SK-N-SH (cell line): ENCODE data around the gene TBCD. TPM values are rescaled to one million over a fixed set of nuclear protein-coding genes. Genes with fewer than 3 reads are reported as not detected.

ENCODE experiments used
- CTCF ChIA-PET: fragments of 300-600, 350-600 bp; formaldehyde crosslinking; extraction: SDS; loops from one replicate; lab custom pipeline; 2021; lab: Yijun Ruan, JAX
- POLR2A ChIA-PET: fragments of 350-600 bp; sonication (Branson Sonifier 250); formaldehyde crosslinking; extraction: SDS; loops from one replicate; lab custom pipeline; 2020; ENCODE audit warnings: antibody characterized with exemption, inconsistent platforms; lab: Yijun Ruan, JAX
- DNase-seq: peaks from one replicate; pipeline ENCODE4 v3.0.0; 2012
- H2AFZ ChIP-seq: fragments of 200-600 bp; sonication (generic); 2 replicates; pipeline ENCODE4 v1.8.1; 2016; ENCODE audit warnings: antibody characterized with exemption, mild to moderate bottlenecking, low read depth
- H3F3A ChIP-seq: fragments of 200-600 bp; sonication (generic); replicated peaks from 2 replicates; pipeline ENCODE3; 2016; ENCODE audit warnings: antibody characterized with exemption, mild to moderate bottlenecking; ENCODE audit not compliant: insufficient read depth
- H3K27ac ChIP-seq, 2 experiments: fragments of 200-500 bp in 1 of 2; fragments of 200-600 bp in 1 of 2; sonication (Bioruptor generic) in 1 of 2; sonication (generic), shearing (Covaris generic) in 1 of 2; 2 replicates each; pipeline versions ENCODE4 v1.5.1 to v1.6.1; 2014 to 2016; ENCODE audit warnings: low read depth in 2 of 2, inconsistent platforms in 1 of 2, low read length in 1 of 2, mild to moderate bottlenecking in 1 of 2, mixed read lengths in 1 of 2
- H3K27me3 ChIP-seq: fragments of 200-600 bp; sonication (generic), shearing (Covaris generic); 2 replicates; pipeline ENCODE4 v1.6.1; 2016; ENCODE audit warnings: mixed run types; ENCODE audit not compliant: insufficient read depth
- H3K36me3 ChIP-seq, 2 experiments: fragments of 200-500 bp in 1 of 2; fragments of 200-600 bp in 1 of 2; sonication (Bioruptor generic) in 1 of 2; sonication (generic) in 1 of 2; replicated peaks in 1 of 2; 2 replicates each; pipeline versions ENCODE3 to v1.5.1; 2014 to 2016; ENCODE audit warnings: low read length in 1 of 2, mild to moderate bottlenecking in 1 of 2; ENCODE audit not compliant: insufficient read depth in 2 of 2, control insufficient read depth in 1 of 2
- H3K4me1 ChIP-seq, 2 experiments: fragments of 200-500 bp in 1 of 2; fragments of 200-600 bp in 1 of 2; sonication (Bioruptor generic) in 1 of 2; sonication (generic), shearing (Covaris generic) in 1 of 2; 2 replicates each; pipeline versions ENCODE4 v1.5.1 to v1.6.1; 2014 to 2016; ENCODE audit warnings: low read depth in 1 of 2, low read length in 1 of 2, mixed run types in 1 of 2; ENCODE audit not compliant: insufficient read depth in 2 of 2, control insufficient read depth in 1 of 2
- H3K4me2 ChIP-seq: fragments of 200-600 bp; sonication (generic), shearing (Covaris generic); 2 replicates; pipeline ENCODE4 v1.6.1; 2017; ENCODE audit warnings: mixed run types
- H3K4me3 ChIP-seq, 2 experiments: fragments of 200-500 bp in 1 of 2; fragments of 200-600 bp in 1 of 2; sonication (Bioruptor generic) in 1 of 2; sonication (generic), shearing (Covaris generic) in 1 of 2; 2 replicates each; pipeline versions ENCODE4 v1.5.1 to v1.8.1; 2014 to 2016; ENCODE audit warnings: low read depth in 2 of 2, inconsistent platforms in 1 of 2, low read length in 1 of 2, mild to moderate bottlenecking in 1 of 2, mixed read lengths in 1 of 2, moderate library complexity in 1 of 2
- H3K79me2 ChIP-seq: fragments of 200-600 bp; sonication (generic); 2 replicates; pipeline ENCODE4 v1.8.1; 2017; ENCODE audit warnings: mild to moderate bottlenecking; ENCODE audit not compliant: insufficient read depth
- H3K9ac ChIP-seq: fragments of 200-600 bp; sonication (generic); 2 replicates; pipeline ENCODE4 v1.6.1; 2017; ENCODE audit warnings: mixed run types
- H3K9me2 ChIP-seq: fragments of 200-600 bp; sonication (generic); 2 replicates; pipeline ENCODE4 v1.6.1; 2017; ENCODE audit warnings: mixed run types
- H3K9me3 ChIP-seq: fragments of 200-600 bp; sonication (generic); 2 replicates; pipeline ENCODE4 v1.6.1; 2017; ENCODE audit warnings: mixed run types, mild to moderate bottlenecking, moderate library complexity
- H4K20me1 ChIP-seq: fragments of 200-600 bp; sonication (generic); 2 replicates; pipeline ENCODE4 v1.6.1; 2017; ENCODE audit warnings: mild to moderate bottlenecking, mixed run types; ENCODE audit not compliant: insufficient read depth
- EP300 ChIP-seq, 2 experiments: IDR thresholded peaks; 2 replicates each; pipeline versions ENCODE4 v1.4.0 to v1.6.1; 2012; ENCODE audit warnings: borderline replicate concordance in 1 of 2, low read depth in 1 of 2, low read length in 1 of 2
- EZH2phosphoT487 ChIP-seq: fragments of 200-600 bp; sonication (generic); IDR thresholded peaks from 2 replicates; pipeline ENCODE4 v1.6.1; 2017; ENCODE audit warnings: low read depth, mixed run types, mild to moderate bottlenecking, antibody characterized with exemption, moderate library complexity, borderline replicate concordance
- FOSL2 ChIP-seq: IDR thresholded peaks from 2 replicates; pipeline ENCODE4 v1.4.0; 2012; ENCODE audit warnings: low read depth, mild to moderate bottlenecking, moderate library complexity, borderline replicate concordance
- FOXM1 ChIP-seq: IDR thresholded peaks from 2 replicates; pipeline ENCODE4 v1.4.0; 2012; ENCODE audit warnings: low read depth, mild to moderate bottlenecking
- GABPA ChIP-seq: IDR thresholded peaks from 2 replicates; pipeline ENCODE4 v1.4.0; 2012; ENCODE audit warnings: low read depth, mild to moderate bottlenecking
- GATA2 ChIP-seq: sonication (generic); formaldehyde crosslinking; IDR thresholded peaks from 2 replicates; pipeline ENCODE4 v1.5.0; 2020; ENCODE audit warnings: mild to moderate bottlenecking, missing genetic modification reagents
- IRF3 ChIP-seq: fragments of 150-350 bp; IDR thresholded peaks from 2 replicates; pipeline ENCODE4 v1.6.1; 2016; ENCODE audit warnings: mild to moderate bottlenecking, low read depth, low read length
- JUND ChIP-seq: IDR thresholded peaks from 2 replicates; pipeline ENCODE4 v1.4.0; 2012
- MAX ChIP-seq: IDR thresholded peaks from 2 replicates; pipeline ENCODE4 v1.4.0; 2012; ENCODE audit warnings: low read depth
- MEF2A ChIP-seq: IDR thresholded peaks from 2 replicates; pipeline ENCODE4 v1.4.0; 2012; ENCODE audit warnings: low read depth, borderline replicate concordance
- MXI1 ChIP-seq: IDR thresholded peaks from 2 replicates; pipeline ENCODE4 v1.6.1; 2012; ENCODE audit warnings: mild to moderate bottlenecking, low read depth, low read length, improper control_type of control experiment
- POLR2AphosphoS5 ChIP-seq: IDR thresholded peaks from 2 replicates; pipeline ENCODE4 v1.6.1; 2012; ENCODE audit warnings: low read depth, low read length
- RCOR1 ChIP-seq: fragments of 150-350 bp; IDR thresholded peaks from 2 replicates; pipeline ENCODE4 v1.6.1; 2017; ENCODE audit warnings: antibody characterized with exemption, low read length
- RFX5 ChIP-seq: IDR thresholded peaks from 2 replicates; pipeline ENCODE4 v1.6.1; 2012; ENCODE audit warnings: mild to moderate bottlenecking, improper control_type of control experiment, low read length
- TEAD4 ChIP-seq: IDR thresholded peaks from 2 replicates; pipeline ENCODE4 v1.4.0; 2012; ENCODE audit warnings: mild to moderate bottlenecking, borderline replicate concordance; ENCODE audit not compliant: insufficient read depth
- USF2 ChIP-seq: fragments of 150-350 bp; IDR thresholded peaks from 2 replicates; pipeline ENCODE4 v1.6.1; 2017; ENCODE audit warnings: antibody characterized with exemption, low read length, low read depth, borderline replicate concordance
- YY1 ChIP-seq: IDR thresholded peaks from 2 replicates; pipeline ENCODE4 v1.4.0; 2012; ENCODE audit warnings: low read depth, mild to moderate bottlenecking
- WGBS: methylation state at CpG from one replicate; pipeline ENCODE4 v1.1.6; 2017; ENCODE audit warnings: low lambda C conversion rate; 5-methylcytosine and 5-hydroxymethylcytosine counted together
- polyA plus RNA-seq, 3 experiments: library from polyadenylated mRNA; depleted of rRNA; stranded (reverse); fragments of >200 nt; gene quantifications; 2 replicates each; pipeline ENCODE4 v1.2.3, GENCODE V29; 2012
- TF ChIP-seq, protein P1 (sequence below): IDR thresholded peaks from 2 replicates; pipeline ENCODE4; 2012
- TF ChIP-seq, protein P2 (sequence below): IDR thresholded peaks from 2 replicates; pipeline ENCODE4 v1.4.0; 2012; ENCODE audit warnings: low read depth, borderline replicate concordance

Gene TBCD
- polyA plus RNA-seq, 1 of the 3 experiments (the other 2 are of a cell fraction): 107 TPM

GRCh38 chr17:82862737-82863382, 111.0 kb downstream of the TBCD start:
- Histone ChIP-seq H2AFZ (no peak overlapping the region), H3K27me3 (no peaks in the 10 kb centered on the region), H3K4me1 (peaks cover 41 to 72% of the 10 kb centered on the region in 2 experiments), H3K27ac (peak overlapping the region in 1 of 2 experiments; percentile 92; a peak in 1 of 4 replicates), H3K9ac (no peak overlapping the region), H4K20me1 (peaks cover 13% of the 10 kb centered on the region), H3K9me3 (no peaks in the 10 kb centered on the region), H3F3A (peaks cover 6% of the 10 kb centered on the region), H3K36me3 (no peaks in the 10 kb centered on the region), H3K79me2 (peaks cover 43% of the 10 kb centered on the region; the same call in 1 of the 2 replicates), H3K4me2 (no peak overlapping the region), H3K4me3 (no peak overlapping the region), H3K9me2 (no peaks in the 10 kb centered on the region)
- 97% methylated on average over 25 of the region's 25 CpGs for WGBS
- TF ChIP-seq EZH2phosphoT487 (no peak), JUND (no peak), EP300 (IDR thresholded peaks at IDR 0.05; ENCODE audit: borderline replicate concordance in 1 of 2, low read depth in 1 of 2, low read length in 1 of 2) (no peak), MAX (no peak), IRF3 (no peak), USF2 (no peak), TEAD4 (no peak), MXI1 (no peak), GATA2 (CRISPR knock-in tag) (no peak), MEF2A (no peak), FOXM1 (no peak), RCOR1 (no peak), POLR2AphosphoS5 (no peak)
- ChIA-PET POLR2A (no interaction called here), CTCF (interaction anchor here (1.0 to 5.1 kb wide), 4 partner anchors 9 to 82 kb away, joined by 4 to 26 read pairs (median 4); no protein-coding TSS in a partner anchor)
- no peak for DNase-seq

DNA sequence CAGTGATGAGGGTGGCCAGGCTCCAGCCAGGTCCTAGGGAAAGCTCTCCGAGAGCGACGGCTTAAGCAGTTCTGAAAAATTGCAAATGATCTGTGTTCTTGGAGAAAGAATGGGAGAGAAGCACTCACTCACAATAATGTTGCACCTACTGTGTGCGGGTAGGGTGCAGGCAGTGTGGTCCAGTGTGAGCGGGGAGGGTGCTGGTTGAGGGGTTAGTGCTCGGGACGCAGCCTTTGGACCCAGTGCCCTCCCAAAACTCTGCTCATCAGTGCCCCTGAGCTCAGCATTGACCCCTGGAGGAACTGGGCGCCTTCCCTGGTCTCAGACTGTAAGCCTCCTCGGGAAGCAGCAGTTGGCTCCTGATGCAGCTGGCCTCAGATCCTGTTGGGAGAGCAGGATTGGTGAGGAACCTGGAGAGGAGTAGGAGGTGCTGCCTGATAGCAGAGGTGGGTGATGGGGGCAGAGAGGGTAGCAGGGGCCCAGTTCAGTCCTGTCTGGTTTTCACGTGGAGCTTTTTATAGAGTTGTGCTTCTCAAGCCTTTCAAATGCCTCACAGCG, 111.6 kb downstream of the TBCD start:
- no peak overlapping the region for H3K9ac ChIP-seq
- no peak overlapping the region for H2AFZ ChIP-seq
- H3K4me1 ChIP-seq: peaks cover 41 to 73% of the 10 kb centered on the region in 2 experiments
- H3K9me3 ChIP-seq: no peaks in the 10 kb centered on the region
- TF ChIP-seq YY1 (no peak), RFX5 (no peak), USF2 (no peak), GABPA (no peak), JUND (no peak), MAX (no peak), FOSL2 (no peak), EP300 (IDR thresholded peaks at IDR 0.05; ENCODE audit: borderline replicate concordance in 1 of 2, low read depth in 1 of 2, low read length in 1 of 2) (no peak)
- TF ChIP-seq, protein P1, sequence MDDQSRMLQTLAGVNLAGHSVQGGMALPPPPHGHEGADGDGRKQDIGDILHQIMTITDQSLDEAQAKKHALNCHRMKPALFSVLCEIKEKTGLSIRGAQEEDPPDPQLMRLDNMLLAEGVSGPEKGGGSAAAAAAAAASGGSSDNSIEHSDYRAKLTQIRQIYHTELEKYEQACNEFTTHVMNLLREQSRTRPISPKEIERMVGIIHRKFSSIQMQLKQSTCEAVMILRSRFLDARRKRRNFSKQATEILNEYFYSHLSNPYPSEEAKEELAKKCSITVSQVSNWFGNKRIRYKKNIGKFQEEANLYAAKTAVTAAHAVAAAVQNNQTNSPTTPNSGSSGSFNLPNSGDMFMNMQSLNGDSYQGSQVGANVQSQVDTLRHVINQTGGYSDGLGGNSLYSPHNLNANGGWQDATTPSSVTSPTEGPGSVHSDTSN: no peak
- TF ChIP-seq, protein P2, sequence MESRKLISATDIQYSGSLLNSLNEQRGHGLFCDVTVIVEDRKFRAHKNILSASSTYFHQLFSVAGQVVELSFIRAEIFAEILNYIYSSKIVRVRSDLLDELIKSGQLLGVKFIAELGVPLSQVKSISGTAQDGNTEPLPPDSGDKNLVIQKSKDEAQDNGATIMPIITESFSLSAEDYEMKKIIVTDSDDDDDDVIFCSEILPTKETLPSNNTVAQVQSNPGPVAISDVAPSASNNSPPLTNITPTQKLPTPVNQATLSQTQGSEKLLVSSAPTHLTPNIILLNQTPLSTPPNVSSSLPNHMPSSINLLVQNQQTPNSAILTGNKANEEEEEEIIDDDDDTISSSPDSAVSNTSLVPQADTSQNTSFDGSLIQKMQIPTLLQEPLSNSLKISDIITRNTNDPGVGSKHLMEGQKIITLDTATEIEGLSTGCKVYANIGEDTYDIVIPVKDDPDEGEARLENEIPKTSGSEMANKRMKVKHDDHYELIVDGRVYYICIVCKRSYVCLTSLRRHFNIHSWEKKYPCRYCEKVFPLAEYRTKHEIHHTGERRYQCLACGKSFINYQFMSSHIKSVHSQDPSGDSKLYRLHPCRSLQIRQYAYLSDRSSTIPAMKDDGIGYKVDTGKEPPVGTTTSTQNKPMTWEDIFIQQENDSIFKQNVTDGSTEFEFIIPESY: no peak
- CTCF ChIA-PET: interaction anchor here (0.7 to 5.1 kb wide), 6 partner anchors 9 to 89 kb away, joined by 3 to 26 read pairs (median 4); no protein-coding TSS in a partner anchor
- peaks cover 6% of the 10 kb centered on the region for H3F3A ChIP-seq
- H3K36me3 ChIP-seq: no peaks in the 10 kb centered on the region
- POLR2A ChIA-PET: no interaction called here
- H3K4me3 ChIP-seq: no peak overlapping the region
- H3K9me2 ChIP-seq: no peaks in the 10 kb centered on the region
- H3K79me2 ChIP-seq: peaks cover 48% of the 10 kb centered on the region; the same call in 1 of the 2 replicates
- DNase-seq: no peak
- H3K27ac ChIP-seq: peak overlapping the region; percentile 65 to 92
- peaks cover 13% of the 10 kb centered on the region for H4K20me1 ChIP-seq
- no peaks in the 10 kb centered on the region for H3K27me3 ChIP-seq
- peak overlapping the region; percentile 74 for H3K4me2 ChIP-seq
- 92% methylated on average over 11 of the region's 11 CpGs for whole genome bisulfite sequencing
